ENCODE measurements around the gene LARGE1.

GRCh38 chr22:33528183-33528582 is 392.1 kb downstream of the LARGE1 start:
- TF ChIP-seq CTCF (IDR thresholded peaks at IDR 0.05) = no peak
- no peak for TF ChIP-seq POLR2A (IDR thresholded peaks at IDR 0.05)

Measured in uterus (tissue), 2 donors.